ENCODE measurements around the gene FAF1.

DNA sequence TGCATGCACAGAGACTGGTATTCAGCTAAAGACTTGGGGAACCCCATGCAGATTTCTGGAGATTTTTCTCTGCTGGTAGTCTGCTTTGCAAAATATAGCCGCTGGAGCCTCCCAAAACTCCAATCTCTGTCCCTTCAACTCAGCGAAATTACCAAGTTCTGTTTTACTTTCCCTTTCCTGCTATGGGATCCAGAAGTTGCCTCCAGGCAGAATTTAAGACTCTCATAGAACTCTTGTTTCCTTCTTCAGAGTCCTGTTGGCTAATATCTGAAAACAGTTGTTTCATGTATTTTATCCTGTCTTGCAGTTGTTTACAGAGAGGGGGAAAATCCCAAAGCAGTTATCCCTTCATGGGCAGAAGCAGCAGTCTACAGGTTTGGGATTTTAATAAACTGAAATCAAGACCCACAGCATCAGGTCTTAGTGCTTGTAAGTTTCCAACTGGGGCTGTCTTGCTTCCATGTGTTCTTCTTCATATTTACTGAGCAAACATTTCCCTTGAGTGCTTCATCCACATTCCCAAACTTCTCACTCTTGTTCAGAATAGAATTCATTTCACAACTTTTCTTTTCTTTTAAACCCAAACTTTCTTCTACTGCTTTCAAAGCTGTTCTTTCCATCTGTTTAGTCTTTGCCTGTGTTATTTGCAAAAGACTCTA is 315.5 kb downstream of the FAF1 start:
- TF ChIP-seq, protein P1, sequence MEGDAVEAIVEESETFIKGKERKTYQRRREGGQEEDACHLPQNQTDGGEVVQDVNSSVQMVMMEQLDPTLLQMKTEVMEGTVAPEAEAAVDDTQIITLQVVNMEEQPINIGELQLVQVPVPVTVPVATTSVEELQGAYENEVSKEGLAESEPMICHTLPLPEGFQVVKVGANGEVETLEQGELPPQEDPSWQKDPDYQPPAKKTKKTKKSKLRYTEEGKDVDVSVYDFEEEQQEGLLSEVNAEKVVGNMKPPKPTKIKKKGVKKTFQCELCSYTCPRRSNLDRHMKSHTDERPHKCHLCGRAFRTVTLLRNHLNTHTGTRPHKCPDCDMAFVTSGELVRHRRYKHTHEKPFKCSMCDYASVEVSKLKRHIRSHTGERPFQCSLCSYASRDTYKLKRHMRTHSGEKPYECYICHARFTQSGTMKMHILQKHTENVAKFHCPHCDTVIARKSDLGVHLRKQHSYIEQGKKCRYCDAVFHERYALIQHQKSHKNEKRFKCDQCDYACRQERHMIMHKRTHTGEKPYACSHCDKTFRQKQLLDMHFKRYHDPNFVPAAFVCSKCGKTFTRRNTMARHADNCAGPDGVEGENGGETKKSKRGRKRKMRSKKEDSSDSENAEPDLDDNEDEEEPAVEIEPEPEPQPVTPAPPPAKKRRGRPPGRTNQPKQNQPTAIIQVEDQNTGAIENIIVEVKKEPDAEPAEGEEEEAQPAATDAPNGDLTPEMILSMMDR (IDR thresholded peaks at IDR 0.05): no peak
- no peak for TF ChIP-seq POLR2A (IDR thresholded peaks at IDR 0.05)
